HCT116 (cell line): ENCODE results near the gene RIOK2. TPM values are rescaled to one million over a fixed set of nuclear protein-coding genes. Genes with fewer than 3 reads are reported as not detected.

Source experiments
- ATAC-seq: fragments of 200-7000 bp; cut with Tn5 transposase; 2 replicates; pipeline ENCODE4 v1.9.1; 2020; ENCODE audit warnings: mild to moderate bottlenecking, moderate library complexity
- BruUV-seq: library from RNA; stranded (reverse); fragments of 400-500 nt; replicated peaks from 2 replicates; lab custom pipeline; 2021; lab: Mats Ljungman, UMichigan
- CTCF ChIA-PET: fragments of 300-600 bp; sonication (Branson Sonifier 250); formaldehyde crosslinking; loops from one replicate; lab custom pipeline; 2021; ENCODE audit warnings: antibody characterized with exemption; lab: Charles Lee
- POLR2A ChIA-PET: fragments of 300-600, 350-600 bp; sonication (Branson Sonifier 250); formaldehyde crosslinking; loops from one replicate; lab custom pipeline; 2021; ENCODE audit warnings: antibody characterized with exemption; lab: Charles Lee
- RAD21 ChIA-PET, 2 experiments: fragments of 300-600 bp; sonication (Branson Sonifier 250); formaldehyde crosslinking; loops; one replicate each; lab custom pipeline; 2023; ENCODE audit warnings: low total read pairs in 2 of 2; ENCODE audit not compliant: uncharacterized antibody in 2 of 2, unreplicated experiment in 2 of 2, low non-redundant PET in 1 of 2; lab: Charles Lee
- DNase-seq: peaks from one replicate; pipeline ENCODE4 v3.0.0-alpha.2; 2010; ENCODE audit warnings: low read depth, low spot score
- H2AFZ ChIP-seq: fragments of 200-600 bp; shearing (Covaris generic), sonication (generic); 2 replicates; pipeline ENCODE4 v1.6.1; 2017; ENCODE audit warnings: low read depth, mixed run types, mixed read lengths, antibody characterized with exemption, low read length; ENCODE audit not compliant: poor library complexity, severe bottlenecking
- H3K27ac ChIP-seq: 2 replicates; pipeline ENCODE4 v1.5.1; 2012; ENCODE audit warnings: low read depth, low read length
- H3K27me3 ChIP-seq: fragments of 200-600 bp; sonication (generic); 2 replicates; pipeline ENCODE4 v1.6.1; 2016; ENCODE audit warnings: mixed run types, low read length, mixed read lengths; ENCODE audit not compliant: insufficient read depth
- H3K36me3 ChIP-seq, 2 experiments: fragments of 200-500 bp in 1 of 2; fragments of 200-600 bp in 1 of 2; sonication (Bioruptor generic) in 1 of 2; sonication (generic) in 1 of 2; 2 replicates each; pipeline versions ENCODE4 v1.5.1 to v1.6.1; 2014 to 2016; ENCODE audit warnings: low read length in 2 of 2, inconsistent platforms in 1 of 2, mixed read lengths in 1 of 2, mixed run types in 1 of 2; ENCODE audit not compliant: insufficient read depth in 2 of 2, control insufficient read depth in 1 of 2
- H3K4me1 ChIP-seq, 2 experiments: fragments of 200-600 bp in 1 of 2; sonication (generic) in 1 of 2; 2 replicates each; pipeline versions ENCODE4 v1.5.1 to v1.6.1; 2012 to 2017; ENCODE audit warnings: low read length in 2 of 2, inconsistent platforms in 1 of 2, mild to moderate bottlenecking in 1 of 2, mixed read lengths in 1 of 2, mixed run types in 1 of 2, moderate library complexity in 1 of 2; ENCODE audit not compliant: insufficient read depth in 2 of 2, control insufficient read depth in 1 of 2
- H3K4me2 ChIP-seq: fragments of 200-600 bp; sonication (generic); 2 replicates; pipeline ENCODE4 v1.6.1; 2017; ENCODE audit warnings: mixed run types, low read length, mixed read lengths
- H3K4me3 ChIP-seq, 2 experiments: fragments of 200-600 bp in 1 of 2; sonication (generic) in 1 of 2; replicated peaks in 1 of 2; 2 replicates each; pipeline ENCODE4 v1.5.1; 2011 to 2016; ENCODE audit warnings: low read length in 2 of 2, control low read depth in 1 of 2, low read depth in 1 of 2, mild to moderate bottlenecking in 1 of 2, mixed read lengths in 1 of 2, mixed run types in 1 of 2
- H3K79me2 ChIP-seq: fragments of 200-600 bp; sonication (generic); 2 replicates; pipeline ENCODE4 v1.6.1; 2017; ENCODE audit warnings: mild to moderate bottlenecking, mixed run types, low read length, moderate library complexity, mixed read lengths; ENCODE audit not compliant: insufficient read depth
- H3K9ac ChIP-seq: fragments of 200-600 bp; sonication (generic); 2 replicates; pipeline ENCODE4 v1.6.1; 2016; ENCODE audit warnings: low read length, mixed read lengths
- H3K9me2 ChIP-seq: fragments of 200-600 bp; sonication (generic), shearing (Covaris generic); 2 replicates; pipeline ENCODE4 v1.6.1; 2017; ENCODE audit warnings: mixed run types, mild to moderate bottlenecking, moderate library complexity; ENCODE audit not compliant: insufficient read depth
- H3K9me3 ChIP-seq, 2 experiments: fragments of 200-500 bp in 1 of 2; fragments of 200-600 bp in 1 of 2; sonication (Bioruptor generic) in 1 of 2; sonication (generic) in 1 of 2; 2 replicates each; pipeline ENCODE4 v1.6.1; 2014 to 2017; ENCODE audit warnings: low read length in 2 of 2, mixed read lengths in 2 of 2, inconsistent platforms in 1 of 2, low read depth in 1 of 2, mild to moderate bottlenecking in 1 of 2, mixed run types in 1 of 2, moderate library complexity in 1 of 2; ENCODE audit not compliant: control insufficient read depth in 1 of 2, insufficient read depth in 1 of 2
- H4K20me1 ChIP-seq: fragments of 200-600 bp; sonication (generic), shearing (Covaris generic); 2 replicates; pipeline ENCODE4 v1.6.1; 2017; ENCODE audit warnings: mixed run types, mild to moderate bottlenecking, moderate library complexity; ENCODE audit not compliant: insufficient read depth
- ATF3 ChIP-seq: IDR thresholded peaks from 2 replicates; pipeline ENCODE4 v1.6.1; 2012
- CBX3 ChIP-seq: IDR thresholded peaks from 2 replicates; pipeline ENCODE4 v1.6.1; 2012; ENCODE audit warnings: low read depth
- EGR1 ChIP-seq: IDR thresholded peaks from 2 replicates; pipeline ENCODE4 v1.6.1; 2012; ENCODE audit warnings: low read depth
- EZH2phosphoT487 ChIP-seq: fragments of 200-600 bp; IDR thresholded peaks from 2 replicates; pipeline ENCODE4 v1.6.1; 2018; ENCODE audit warnings: antibody characterized with exemption, borderline replicate concordance
- FOSL1 ChIP-seq: IDR thresholded peaks from 2 replicates; pipeline ENCODE4 v1.6.1; 2012; ENCODE audit warnings: low read depth
- POLR2AphosphoS5 ChIP-seq: IDR thresholded peaks from 2 replicates; pipeline ENCODE4 v1.6.1; 2011; ENCODE audit warnings: mild to moderate bottlenecking, low read depth, low read length, moderate library complexity
- SIN3A ChIP-seq: IDR thresholded peaks from 2 replicates; pipeline ENCODE4 v1.6.1; 2012; ENCODE audit warnings: low read depth
- SP1 ChIP-seq: IDR thresholded peaks from 2 replicates; pipeline ENCODE4 v1.6.1; 2012; ENCODE audit warnings: low read depth
- YY1 ChIP-seq: IDR thresholded peaks from 2 replicates; pipeline ENCODE4 v1.6.1; 2011; ENCODE audit warnings: low read length, low read depth, moderate library complexity, mild to moderate bottlenecking; ENCODE audit not compliant: insufficient replicate concordance; ENCODE audit errors: extremely low read depth
- ZBTB33 ChIP-seq: IDR thresholded peaks from 2 replicates; pipeline ENCODE4 v1.6.1; 2011; ENCODE audit warnings: mild to moderate bottlenecking, low read length, moderate library complexity; ENCODE audit not compliant: insufficient replicate concordance; ENCODE audit errors: extremely low read depth
- ZNF274 ChIP-seq: fragments of 200-500 bp; sonication (Bioruptor generic); IDR thresholded peaks from 2 replicates; pipeline ENCODE4 v1.6.1; 2014; ENCODE audit warnings: mild to moderate bottlenecking, low read depth, low read length, inconsistent platforms
- intact Hi-C: fragments of 100-400 bp; cut with micrococcal nuclease; formaldehyde crosslinking; loops from 2 replicates; pipeline ENCODE4 v1.10.0; 2022
- total RNA-seq: library from RNA; stranded (reverse); gene quantifications from one replicate; pipeline ENCODE4 v1.2.1, GENCODE V29; 2021; ENCODE audit not compliant: unreplicated experiment

The RIOK2 gene
- total RNA-seq, 1 experiment from 2014 or later = 27.1 TPM

- Histone ChIP-seq H2AFZ (peak overlapping the region; percentile 77), H3K27me3 (no peaks in the 10 kb centered on the region), H3K9me3 (no peaks in the 10 kb centered on the region), H3K4me2 (peak overlapping the region; percentile 87), H3K9ac (peak overlapping the region; percentile 83), H3K4me1 (peaks cover 6 to 18% of the 10 kb centered on the region in 2 experiments), H3K27ac (peak overlapping the region; percentile 75; the same call in 1 of the 2 replicates), H3K36me3 (peaks cover 0 to 4% of the 10 kb centered on the region in 2 experiments; a peak in 1 of 4 replicates), H3K79me2 (peaks cover 36% of the 10 kb centered on the region), H3K9me2 (no peaks in the 10 kb centered on the region), H3K4me3 (peak overlapping the region; percentile 96), H4K20me1 (peaks cover 4% of the 10 kb centered on the region; the same call in 1 of the 2 replicates)
- intact Hi-C loops = loop anchor here (2.0 kb wide), 1 partner anchor 1589 kb away; the partner anchor contains the start of gene RGMB
- DNase-seq (no peak), ATAC-seq (no peak)
- RAD21 ChIA-PET = no interaction called here
- TSS peak; percentile 84 for BruUV-seq
- POLR2A ChIA-PET = no interaction called here
- CTCF ChIA-PET = no interaction called here
- TF ChIP-seq POLR2AphosphoS5 = no peak
- TF ChIP-seq FOSL1 = no peak
- TF ChIP-seq CBX3 = no peak; the same call in 1 of the 2 replicates
- TF ChIP-seq EGR1 = no peak
- no peak for TF ChIP-seq EZH2phosphoT487
- no peak for TF ChIP-seq SP1
- TF ChIP-seq ATF3 = no peak
- no peak for TF ChIP-seq ZNF274
- no peak for TF ChIP-seq ZBTB33
- no peak for TF ChIP-seq YY1
- no peak for TF ChIP-seq SIN3A
These were observed 825 bp upstream of the RIOK2 start for GRCh38 chr5:97183930-97184213.
